ENCODE results near the gene ANHX. TPM values are rescaled to one million over a fixed set of nuclear protein-coding genes. Genes with fewer than 3 reads are reported as not detected.

The ANHX gene
- total RNA-seq, 1 experiment from 2014 or later, result not detected

DNA sequence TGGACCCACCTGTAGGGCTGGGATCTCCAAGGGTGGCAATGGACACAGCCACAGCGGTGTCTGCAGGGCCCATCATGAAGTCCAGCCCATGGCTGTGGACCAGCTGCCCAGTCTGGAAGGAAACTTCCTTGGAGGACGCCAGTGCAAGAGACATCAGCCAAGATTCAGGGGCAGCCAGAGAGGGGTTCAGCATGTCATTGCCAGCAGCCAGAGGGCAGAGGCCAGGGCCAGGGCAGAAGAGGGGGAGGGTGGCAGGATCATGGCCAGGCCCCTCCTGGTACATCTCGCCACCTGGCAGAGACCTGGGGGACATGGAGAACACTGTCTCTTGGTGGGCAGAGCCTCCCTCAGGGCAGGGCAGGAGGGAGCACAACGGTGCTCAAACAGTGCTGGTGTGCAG, 10.2 kb downstream of the ANHX start:
- BruUV-seq (replicated peaks), result no TSS peak
- no peaks in the 10 kb centered on the region for H3K9me2 ChIP-seq (ENCODE audit: insufficient read depth)
- no peak overlapping the region for H3K4me3 ChIP-seq
- no peaks in the 10 kb centered on the region for H3K27me3 ChIP-seq (ENCODE audit: insufficient read depth, low read depth)
- ChIA-PET POLR2A (ENCODE audit: unreplicated experiment) (no interaction called here), CTCF (no interaction called here)
- no peaks in the 10 kb centered on the region for H4K20me1 ChIP-seq (ENCODE audit: insufficient read depth)
- no peaks in the 10 kb centered on the region for H3K79me2 ChIP-seq (ENCODE audit: low read depth)
- no peak overlapping the region for H3K4me2 ChIP-seq
- TF ChIP-seq EZH2 (IDR thresholded peaks at IDR 0.05; ENCODE audit: low read depth), result no peak
- TF ChIP-seq, protein P1, sequence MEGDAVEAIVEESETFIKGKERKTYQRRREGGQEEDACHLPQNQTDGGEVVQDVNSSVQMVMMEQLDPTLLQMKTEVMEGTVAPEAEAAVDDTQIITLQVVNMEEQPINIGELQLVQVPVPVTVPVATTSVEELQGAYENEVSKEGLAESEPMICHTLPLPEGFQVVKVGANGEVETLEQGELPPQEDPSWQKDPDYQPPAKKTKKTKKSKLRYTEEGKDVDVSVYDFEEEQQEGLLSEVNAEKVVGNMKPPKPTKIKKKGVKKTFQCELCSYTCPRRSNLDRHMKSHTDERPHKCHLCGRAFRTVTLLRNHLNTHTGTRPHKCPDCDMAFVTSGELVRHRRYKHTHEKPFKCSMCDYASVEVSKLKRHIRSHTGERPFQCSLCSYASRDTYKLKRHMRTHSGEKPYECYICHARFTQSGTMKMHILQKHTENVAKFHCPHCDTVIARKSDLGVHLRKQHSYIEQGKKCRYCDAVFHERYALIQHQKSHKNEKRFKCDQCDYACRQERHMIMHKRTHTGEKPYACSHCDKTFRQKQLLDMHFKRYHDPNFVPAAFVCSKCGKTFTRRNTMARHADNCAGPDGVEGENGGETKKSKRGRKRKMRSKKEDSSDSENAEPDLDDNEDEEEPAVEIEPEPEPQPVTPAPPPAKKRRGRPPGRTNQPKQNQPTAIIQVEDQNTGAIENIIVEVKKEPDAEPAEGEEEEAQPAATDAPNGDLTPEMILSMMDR (conservative IDR thresholded peaks at IDR 0.05), result no peak
- no peaks in the 10 kb centered on the region for H3K36me3 ChIP-seq (ENCODE audit: low read depth)
- no peak overlapping the region for H2AFZ ChIP-seq
- DNase-seq, result no peak
- no peaks in the 10 kb centered on the region for H3F3A ChIP-seq (ENCODE audit: insufficient read depth, low read depth)
- H3K9me3 ChIP-seq (ENCODE audit: insufficient read depth, low read depth), result no peaks in the 10 kb centered on the region; the same call in 1 of the 2 replicates
- H3K4me1 ChIP-seq (replicated peaks; ENCODE audit: insufficient read depth), result no peaks in the 10 kb centered on the region
- no peak overlapping the region for H3K27ac ChIP-seq
- intact Hi-C loops (cut with micrococcal nuclease; ENCODE audit: unreplicated experiment), result no loop called here

DNA sequence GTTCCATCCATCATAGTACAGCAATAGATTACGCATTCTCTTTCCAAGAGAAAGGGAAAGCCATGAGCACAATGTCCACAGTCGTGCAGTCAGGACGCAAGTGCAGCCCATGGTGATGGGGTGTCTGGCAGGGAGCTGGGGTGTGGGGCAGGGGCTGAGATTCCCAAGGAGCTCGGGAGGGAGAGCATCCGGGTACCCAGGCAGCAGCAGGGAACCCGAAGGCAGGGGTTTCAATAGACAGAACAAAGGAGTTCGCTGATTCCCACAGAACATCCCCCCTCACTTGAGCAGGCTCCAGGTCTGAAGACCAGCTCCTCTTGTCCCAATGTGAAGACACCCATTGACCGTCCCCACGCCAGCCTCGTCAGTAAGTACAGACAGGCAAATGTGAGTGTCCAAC, 13.5 kb downstream of the ANHX start:
- POLR2A ChIA-PET (ENCODE audit: unreplicated experiment), result no interaction called here
- TF ChIP-seq EZH2 (IDR thresholded peaks at IDR 0.05; ENCODE audit: low read depth), result no peak
- TF ChIP-seq, protein P1 (conservative IDR thresholded peaks at IDR 0.05), result no peak
- intact Hi-C loops (cut with micrococcal nuclease; ENCODE audit: unreplicated experiment), result no loop called here
- Histone ChIP-seq H2AFZ (no peak overlapping the region), H3K9me2 (ENCODE audit: insufficient read depth) (no peaks in the 10 kb centered on the region), H3K4me2 (no peak overlapping the region), H3K4me3 (no peak overlapping the region), H3K4me1 (replicated peaks; ENCODE audit: insufficient read depth) (no peaks in the 10 kb centered on the region), H3F3A (ENCODE audit: insufficient read depth, low read depth) (no peaks in the 10 kb centered on the region), H3K27me3 (ENCODE audit: insufficient read depth, low read depth) (no peaks in the 10 kb centered on the region), H3K79me2 (ENCODE audit: low read depth) (no peaks in the 10 kb centered on the region), H3K27ac (no peak overlapping the region), H3K36me3 (ENCODE audit: low read depth) (no peaks in the 10 kb centered on the region), H4K20me1 (ENCODE audit: insufficient read depth) (no peaks in the 10 kb centered on the region), H3K9me3 (ENCODE audit: insufficient read depth, low read depth) (no peaks in the 10 kb centered on the region; the same call in 1 of the 2 replicates)
- no TSS peak for BruUV-seq (replicated peaks)
- CTCF ChIA-PET, result no interaction called here
- no peak for DNase-seq

DNA sequence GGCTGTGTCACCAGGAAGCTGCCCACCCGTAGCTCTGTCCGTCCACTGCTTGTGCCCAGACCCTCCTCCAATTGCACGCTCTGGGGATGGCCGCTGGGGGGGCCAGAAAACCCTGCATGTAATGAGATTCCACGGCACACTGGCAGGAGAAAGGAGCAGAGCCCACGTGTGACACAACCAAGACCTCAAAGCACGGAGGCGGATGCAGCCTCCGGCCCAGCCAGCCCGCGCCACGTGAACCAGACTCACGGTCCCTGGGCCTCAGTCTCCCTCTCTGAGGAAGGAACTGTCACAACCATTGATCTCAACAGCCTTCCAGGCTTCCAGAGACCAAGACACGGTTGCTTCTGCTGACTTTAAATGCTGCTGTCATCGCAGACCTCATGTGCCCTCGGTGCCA, 14.4 kb downstream of the ANHX start:
- CTCF ChIA-PET, result no interaction called here
- no peaks in the 10 kb centered on the region; the same call in 1 of the 2 replicates for H3K9me3 ChIP-seq (ENCODE audit: insufficient read depth, low read depth)
- H4K20me1 ChIP-seq (ENCODE audit: insufficient read depth), result no peaks in the 10 kb centered on the region
- H3K27me3 ChIP-seq (ENCODE audit: insufficient read depth, low read depth), result no peaks in the 10 kb centered on the region
- no peak overlapping the region for H3K4me2 ChIP-seq
- H3K4me1 ChIP-seq (replicated peaks; ENCODE audit: insufficient read depth), result no peaks in the 10 kb centered on the region
- no peak overlapping the region for H3K27ac ChIP-seq
- H2AFZ ChIP-seq, result no peak overlapping the region
- intact Hi-C loops (cut with micrococcal nuclease; ENCODE audit: unreplicated experiment), result no loop called here
- H3F3A ChIP-seq (ENCODE audit: insufficient read depth, low read depth), result no peaks in the 10 kb centered on the region
- H3K79me2 ChIP-seq (ENCODE audit: low read depth), result no peaks in the 10 kb centered on the region
- POLR2A ChIA-PET (ENCODE audit: unreplicated experiment), result no interaction called here
- TF ChIP-seq, protein P1 (conservative IDR thresholded peaks at IDR 0.05), result no peak
- no peak for TF ChIP-seq EZH2 (IDR thresholded peaks at IDR 0.05; ENCODE audit: low read depth)
- no TSS peak for BruUV-seq (replicated peaks)
- DNase-seq, result no peak
- H3K9me2 ChIP-seq (ENCODE audit: insufficient read depth), result no peaks in the 10 kb centered on the region
- H3K4me3 ChIP-seq, result no peak overlapping the region
- no peaks in the 10 kb centered on the region for H3K36me3 ChIP-seq (ENCODE audit: low read depth)

Measured in PC-9 (cell line).